GM21381 (cell line): Measurements from ENCODE around the gene ARHGEF28.

Experiments
- ATAC-seq: cut with Tn5 transposase; IDR thresholded peaks from one replicate; pipeline ENCODE4 v1.9.1; 2021; ENCODE audit warnings: mild to moderate bottlenecking, moderate library complexity; ENCODE audit not compliant: unreplicated experiment

ARHGEF28 gene

DNA sequence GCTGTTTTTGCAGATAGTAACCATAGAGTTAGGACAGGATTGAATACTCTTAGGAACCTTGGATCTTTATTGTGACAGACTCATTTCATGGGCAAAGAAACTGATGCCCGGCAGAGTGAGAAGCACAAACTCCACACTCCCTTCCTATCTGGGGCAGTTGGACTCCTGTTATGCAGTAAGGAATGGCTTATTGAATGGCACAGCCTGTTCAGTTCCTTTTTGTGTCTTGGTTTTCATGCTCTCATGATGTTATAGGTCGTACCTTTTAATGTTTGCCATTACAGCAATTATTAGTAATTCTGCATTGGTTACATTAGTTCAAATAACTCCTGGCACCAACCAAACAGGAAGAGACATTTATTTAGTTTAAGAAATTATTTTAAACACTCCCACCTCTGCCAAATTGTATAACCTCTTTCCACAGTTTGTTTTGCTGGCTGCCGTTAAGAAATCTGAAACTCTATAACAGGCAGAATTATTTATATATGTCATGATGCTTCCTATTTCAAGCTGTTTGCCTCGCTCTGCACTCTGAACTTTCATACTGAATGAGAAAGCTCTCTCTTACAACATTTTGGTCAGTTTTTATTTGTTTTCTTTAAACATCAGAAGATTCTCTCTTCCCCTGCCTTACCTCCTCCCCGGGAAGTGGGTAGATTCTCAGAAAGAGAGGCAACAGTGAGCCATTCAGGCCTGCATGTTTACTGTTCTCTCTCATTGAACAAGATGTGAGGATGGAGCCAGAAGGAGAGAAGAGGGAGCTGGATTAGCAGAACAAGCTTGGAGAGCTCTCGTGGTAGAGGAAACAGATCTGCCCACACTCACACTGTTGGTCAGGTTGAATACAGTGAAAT is 144.4 kb downstream of the ARHGEF28 start:
- ATAC-seq = no peak

DNA sequence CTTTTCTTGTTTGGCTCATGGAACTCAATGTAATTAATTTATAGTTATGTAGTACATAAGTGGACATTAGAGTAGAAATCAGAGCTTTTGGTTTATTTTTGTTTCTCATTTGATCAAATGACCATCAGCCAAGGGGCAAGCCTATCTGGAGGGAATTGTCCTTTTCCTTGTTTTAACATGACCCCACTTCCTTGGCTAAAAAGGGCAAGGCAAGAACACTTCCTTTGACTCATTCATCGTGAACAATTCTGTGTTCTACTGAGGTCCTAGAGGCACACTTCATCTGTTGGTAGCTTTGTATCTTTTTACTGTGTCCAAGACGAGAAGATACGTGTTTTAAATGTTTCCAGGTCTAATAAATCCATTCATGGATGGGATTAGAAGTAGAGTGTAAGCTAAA is 148.9 kb downstream of the ARHGEF28 start:
- no peak for ATAC-seq

DNA sequence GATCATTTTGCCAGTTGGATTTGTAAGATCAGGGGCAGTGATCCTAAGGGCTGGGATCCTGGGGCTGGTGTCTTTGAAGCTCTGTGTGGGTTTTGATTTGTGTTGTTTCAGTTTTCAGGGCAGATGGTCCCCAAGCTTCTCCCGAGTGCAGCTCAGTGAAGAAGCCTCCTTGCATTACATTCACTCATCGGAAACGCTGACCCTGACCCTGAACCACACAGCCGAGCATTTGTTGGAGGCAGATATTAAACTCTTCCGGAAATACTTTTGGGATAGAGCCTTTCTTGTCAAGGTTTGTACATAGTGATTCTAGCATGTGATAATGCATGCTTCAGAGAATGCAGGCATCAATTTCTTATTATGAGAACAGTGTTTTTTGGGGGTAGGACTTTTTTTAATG is 150.4 kb downstream of the ARHGEF28 start:
- no peak for ATAC-seq

DNA sequence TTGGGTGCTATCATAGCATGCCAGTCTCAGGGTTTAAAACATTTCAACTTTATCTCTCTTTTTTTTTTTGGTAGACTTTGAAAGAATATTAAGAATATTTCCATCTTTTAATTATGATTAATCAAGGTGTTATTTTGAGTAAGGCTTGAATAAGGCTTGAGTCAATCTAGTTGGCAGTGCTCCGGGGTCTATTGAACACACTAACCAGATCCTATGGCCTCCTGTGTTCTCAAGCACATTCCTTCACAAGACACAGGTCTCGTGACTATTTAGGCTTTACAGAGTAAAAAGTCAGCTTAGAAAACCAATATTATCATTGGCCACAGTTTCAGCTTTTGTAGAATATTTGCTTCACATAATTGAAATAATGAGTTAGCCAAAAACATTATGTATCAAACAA is 151.2 kb downstream of the ARHGEF28 start:
- no peak for ATAC-seq

DNA sequence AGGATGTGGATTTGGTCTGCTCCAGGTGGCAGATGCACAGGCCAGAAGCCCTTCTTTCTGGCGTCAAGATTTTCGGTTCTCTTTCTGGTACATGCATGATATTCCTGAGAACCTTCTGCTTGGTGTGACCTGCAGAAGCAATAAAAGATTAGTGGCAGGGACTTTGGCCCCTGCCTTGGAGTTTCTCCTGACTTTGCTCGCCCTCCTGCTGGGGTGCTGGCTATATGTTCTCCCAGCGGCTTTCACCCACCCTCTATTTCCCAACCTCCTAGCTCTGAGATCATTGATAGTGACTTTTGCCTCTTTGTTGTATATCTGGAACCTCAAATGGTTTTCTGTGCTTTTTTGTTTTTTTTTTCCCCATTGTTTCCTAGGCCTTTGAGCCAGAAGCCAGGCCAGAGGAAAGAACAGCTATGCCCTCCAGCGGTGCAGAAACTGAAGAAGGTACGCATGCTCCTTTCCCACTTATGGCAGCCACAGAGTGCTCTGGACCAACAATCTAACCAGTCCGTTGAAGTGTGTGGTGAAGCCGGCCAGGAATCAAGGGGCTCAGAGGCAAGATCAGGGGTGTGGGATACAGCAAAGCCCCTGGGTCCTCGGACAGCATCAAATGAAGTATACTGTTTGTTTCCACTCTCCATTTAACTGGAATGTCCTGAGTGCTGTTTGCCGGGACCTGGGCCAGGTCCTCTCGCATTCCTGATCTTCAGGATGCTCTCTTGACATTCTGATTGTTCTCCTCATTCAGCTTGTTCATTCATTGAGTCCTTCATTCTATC is 154.5 kb downstream of the ARHGEF28 start:
- ATAC-seq = no peak

DNA sequence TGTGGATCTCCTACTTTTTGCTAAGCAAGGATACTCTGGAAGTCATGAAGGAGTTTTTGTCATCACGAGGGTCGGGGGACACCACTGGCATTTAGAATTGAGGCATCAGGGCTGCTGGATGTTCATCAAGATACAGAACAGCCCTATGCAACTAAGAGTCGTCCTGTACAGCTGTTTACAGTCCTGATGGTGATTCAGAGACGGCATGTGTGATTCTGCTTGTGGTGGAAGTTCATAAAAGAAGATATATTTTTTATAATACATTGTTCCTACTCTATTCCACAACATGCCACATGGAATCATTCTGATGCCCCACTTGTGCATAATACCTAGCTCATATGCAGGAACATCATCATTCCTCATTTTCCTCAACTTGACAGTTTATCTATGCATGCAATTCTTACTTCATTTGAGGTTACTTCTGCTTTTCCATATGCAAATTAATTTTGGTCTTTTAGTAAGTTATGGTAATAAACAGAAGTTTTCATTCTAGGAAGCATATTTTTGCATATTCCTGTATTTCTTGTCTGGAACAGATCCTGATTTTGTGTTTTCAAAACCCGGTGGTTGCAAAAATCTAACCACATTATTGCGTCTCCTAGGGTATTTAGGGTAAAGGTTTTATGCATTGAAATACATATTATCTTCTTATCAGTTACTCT is 155.2 kb downstream of the ARHGEF28 start:
- ATAC-seq = no peak

DNA sequence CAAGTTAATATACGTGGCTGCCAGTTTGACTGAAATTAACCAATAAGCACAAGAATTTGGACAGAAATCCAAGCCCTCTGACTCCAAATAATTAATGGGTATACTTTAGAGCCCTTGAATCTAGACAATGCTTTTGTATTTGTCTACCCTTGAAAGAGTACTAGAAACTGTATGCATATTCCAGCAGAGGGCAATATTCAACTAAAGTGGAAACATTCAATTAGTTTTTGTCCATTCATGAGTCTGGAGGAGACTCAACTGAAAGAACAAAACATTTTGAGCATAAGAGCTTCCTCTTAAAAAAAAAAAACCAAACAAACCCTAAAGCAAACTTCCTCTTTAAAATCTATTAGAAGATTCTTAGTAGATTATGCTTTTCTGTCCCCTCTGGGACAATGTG is 157.8 kb downstream of the ARHGEF28 start:
- no peak for ATAC-seq

DNA sequence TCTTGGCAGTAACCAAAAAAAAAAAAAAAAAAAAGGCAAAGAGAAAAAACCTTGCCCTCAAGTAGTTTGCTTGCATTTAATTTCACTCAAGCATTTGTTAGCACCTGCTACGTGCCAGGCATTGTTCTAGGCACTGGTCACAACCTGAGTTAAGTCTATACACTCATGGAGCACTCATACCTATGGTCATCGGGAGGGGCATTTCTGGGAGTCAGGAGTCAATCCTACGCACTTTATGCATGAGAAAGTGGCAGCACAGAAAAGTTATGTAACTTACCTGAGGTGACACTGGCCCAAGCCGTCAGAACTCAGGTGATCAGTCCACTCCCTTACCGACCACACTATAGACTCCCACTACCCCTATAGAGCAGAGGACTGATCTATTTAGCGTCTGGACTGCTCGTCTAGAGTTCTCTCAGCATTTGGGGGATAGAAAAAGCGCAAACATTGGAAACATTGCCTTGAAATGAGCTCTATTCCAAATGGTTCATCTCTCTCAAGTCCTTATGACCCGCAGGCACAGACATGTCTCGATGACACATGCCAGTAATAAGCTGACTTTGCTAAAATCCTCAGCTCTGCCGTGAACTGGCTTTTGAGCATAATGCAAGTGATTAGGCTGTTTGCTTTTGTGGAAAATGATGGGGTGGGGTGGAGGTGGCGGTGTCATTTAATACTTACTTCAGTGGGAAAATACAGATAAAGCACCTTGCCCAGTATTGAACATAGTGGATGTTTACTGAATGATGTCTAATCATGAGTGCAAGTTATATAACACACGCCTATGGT is 160.2 kb downstream of the ARHGEF28 start:
- no peak for ATAC-seq

DNA sequence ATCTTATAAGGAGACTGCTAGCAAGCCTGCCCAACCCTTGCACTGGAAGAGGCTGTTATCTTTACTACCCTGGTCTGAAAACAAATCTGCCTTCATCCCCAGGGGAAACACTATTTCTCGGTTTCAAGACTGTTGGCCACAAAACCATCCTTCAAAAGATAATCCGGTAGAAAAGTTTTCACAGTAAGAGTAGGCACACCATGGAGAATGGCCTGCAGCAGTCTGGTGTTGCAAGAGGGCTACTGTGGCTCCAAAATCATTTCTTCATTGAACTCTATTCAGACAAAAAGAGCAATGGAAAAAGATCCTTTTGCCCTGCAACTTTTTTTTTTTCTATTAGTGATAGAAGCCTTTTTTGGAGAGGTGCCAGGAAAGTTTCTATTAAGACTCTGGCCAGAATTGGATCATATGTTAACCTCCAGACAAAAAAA is 163.9 kb downstream of the ARHGEF28 start:
- ATAC-seq = no peak

DNA sequence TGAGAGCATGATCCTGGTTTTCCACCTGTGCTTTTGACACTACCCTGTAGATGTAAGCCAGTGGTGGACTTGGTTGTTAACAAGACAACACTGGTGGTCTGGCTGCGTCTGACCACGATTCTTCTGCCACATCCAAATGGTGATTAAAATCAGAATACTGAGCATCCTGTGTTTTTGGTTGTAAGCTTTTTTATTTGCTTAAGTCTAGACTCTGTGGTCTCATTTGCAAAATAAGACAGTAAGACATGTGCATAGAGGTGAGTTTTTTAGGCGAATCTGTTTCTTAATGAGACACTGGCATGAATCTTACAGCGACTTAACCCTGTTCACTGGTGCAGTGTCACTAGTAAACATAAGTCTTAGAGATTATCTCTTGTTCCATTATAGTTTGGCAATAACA is 165.4 kb downstream of the ARHGEF28 start:
- ATAC-seq = no peak

DNA sequence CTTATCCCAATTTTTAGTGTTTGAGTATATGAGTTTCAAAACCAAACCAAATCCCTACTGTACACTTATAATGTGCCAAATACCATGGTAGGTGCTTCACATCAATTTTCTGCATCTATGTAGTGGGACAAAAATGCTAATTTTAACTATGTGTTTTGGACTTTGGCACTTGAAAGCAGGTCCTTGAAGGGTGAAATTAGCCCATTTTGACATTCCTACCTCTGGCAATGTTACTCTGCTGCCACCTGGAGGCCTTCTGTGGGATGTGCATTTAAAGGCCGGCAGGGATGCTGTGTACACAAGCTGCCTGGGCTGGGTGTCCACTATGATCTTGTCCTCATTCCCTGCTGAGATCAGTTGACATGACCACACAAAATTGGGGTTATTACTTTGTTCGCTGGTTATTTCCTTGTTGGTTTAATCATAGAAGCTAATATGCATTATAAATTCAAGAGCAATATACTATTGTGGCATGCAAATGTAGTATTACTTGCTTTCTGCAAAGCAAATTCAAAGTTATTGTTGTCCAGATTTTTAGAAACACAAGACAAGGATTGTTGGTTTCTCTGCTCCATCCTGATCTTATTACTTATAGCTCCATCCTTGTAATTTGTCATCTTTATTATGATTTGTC is 166.8 kb downstream of the ARHGEF28 start:
- ATAC-seq = no peak

DNA sequence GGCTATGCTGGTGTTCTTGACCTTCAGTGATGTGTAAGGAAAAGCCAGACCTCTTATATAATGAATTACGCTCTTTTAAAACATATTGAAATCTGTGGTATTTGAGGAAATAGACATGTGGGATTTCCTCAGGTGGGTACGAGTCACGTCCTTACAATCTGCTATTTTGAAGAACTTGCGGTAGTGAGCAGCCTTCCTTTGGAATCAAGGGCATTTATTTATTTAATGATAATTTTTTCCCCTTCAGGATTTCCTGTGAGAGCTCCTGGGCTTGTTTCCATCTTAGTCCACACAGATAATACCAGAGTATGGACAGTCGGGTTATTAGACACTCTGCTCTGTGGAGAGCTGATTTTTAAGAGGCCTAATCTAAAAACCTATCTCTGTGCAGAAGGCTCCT is 167.9 kb downstream of the ARHGEF28 start:
- no peak for ATAC-seq

DNA sequence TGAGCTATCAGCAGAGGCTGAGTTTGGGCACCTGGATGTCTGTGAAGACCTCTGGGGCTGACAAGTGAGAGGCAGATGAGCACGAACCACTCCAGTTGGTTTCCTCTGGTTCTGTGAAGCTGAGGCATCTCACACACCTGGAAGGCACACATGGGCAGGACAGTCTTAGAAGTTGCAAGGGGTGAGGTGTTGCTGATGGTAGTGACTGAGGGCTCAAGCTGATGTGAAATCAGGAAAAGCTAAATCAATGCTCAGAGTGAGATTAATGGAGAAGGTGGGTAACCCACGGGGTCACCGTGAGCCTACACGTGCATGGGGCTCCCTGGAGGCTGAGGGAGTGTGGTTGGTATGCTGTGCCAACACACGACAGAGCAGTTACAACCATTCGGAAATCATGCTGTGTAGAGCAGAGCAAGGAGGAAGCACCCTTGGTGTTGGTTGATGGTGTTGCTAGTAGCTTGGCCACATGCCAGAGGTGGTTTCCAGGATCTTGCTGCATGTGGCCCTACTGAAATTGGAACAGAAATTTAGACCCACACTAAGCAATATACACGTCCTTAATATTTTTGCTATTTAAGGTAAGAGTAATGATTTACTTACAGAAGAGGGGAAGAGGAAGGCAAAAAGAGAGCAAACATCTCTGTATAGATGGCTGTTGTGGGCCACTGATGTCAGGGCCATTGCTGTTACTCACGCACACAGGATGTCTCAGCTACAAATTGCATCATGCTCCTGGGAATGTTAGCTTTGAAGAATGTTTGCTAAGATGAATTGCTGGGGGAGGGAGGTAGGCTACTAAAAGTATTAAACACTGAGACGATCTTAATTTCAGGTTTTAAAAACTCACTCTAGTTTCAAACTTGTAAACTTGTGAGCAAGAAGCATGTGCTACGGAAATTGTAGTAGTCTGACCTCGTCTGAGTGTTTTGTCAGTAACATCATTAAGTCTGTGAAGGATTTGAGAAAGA is 170.5 kb downstream of the ARHGEF28 start:
- no peak for ATAC-seq

DNA sequence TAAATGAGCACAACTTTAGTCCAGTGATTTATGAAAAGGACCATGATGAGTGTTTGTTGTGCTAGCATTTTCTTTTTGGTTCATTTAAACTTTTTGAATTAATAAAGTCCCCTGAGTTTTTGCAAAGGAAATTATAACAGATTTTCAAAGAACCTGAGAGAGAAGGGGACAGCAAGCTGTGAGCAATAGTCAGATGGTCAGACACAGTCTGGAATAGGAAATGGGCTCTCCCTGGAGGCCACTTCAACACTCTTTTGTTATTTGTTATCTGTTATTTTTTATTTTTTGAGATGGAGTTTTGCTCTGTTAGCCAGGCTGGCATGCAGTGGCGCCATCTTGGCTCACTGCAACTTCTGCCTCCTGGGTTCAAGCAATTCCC is 171.1 kb downstream of the ARHGEF28 start:
- ATAC-seq = no peak

DNA sequence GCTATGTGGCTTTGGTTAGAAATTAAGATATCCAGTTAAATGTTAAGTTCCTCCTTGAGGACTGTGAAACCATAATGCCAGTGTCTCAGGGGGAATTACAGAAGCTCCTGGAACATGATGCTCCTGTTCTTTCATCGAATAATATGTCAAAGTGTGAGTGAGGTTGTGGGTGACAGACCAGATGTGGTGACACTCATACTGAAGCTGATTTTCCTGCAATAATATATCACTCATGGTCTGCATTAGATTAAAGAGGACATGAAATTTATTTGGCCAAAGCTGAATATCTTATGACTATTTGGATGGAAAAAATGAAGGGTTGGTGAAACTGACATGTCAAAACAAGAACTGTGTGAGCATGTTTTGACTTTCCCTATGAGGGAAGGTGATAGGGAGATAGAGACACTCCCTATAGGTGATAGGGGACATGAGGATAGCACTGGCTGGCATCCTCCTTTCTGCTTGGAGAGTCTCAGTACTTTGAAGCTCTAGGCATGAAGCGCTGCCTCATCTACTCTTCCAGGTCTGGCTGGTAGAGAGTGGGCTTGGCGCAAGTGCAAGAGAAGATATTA is 173.5 kb downstream of the ARHGEF28 start:
- ATAC-seq = no peak

DNA sequence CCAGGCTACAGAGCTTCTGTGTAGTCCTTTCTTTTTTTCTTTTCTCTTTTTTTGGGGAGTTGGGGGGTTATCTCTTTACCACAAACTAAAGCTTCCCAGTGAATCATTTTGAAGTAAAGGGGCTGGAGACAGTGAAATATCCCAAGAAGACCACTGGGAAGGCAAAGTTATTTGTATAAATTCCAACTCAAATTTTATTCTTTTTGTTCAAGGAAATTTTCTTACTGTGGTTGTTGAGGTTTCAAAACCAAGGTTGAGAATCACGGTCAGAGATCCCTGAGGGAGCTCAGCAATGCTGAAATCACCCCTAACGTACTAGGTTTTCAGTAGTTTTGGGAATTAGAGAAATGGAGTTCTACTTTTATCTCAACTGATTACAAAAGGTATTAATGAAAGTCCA is 175.7 kb downstream of the ARHGEF28 start:
- ATAC-seq = no peak

DNA sequence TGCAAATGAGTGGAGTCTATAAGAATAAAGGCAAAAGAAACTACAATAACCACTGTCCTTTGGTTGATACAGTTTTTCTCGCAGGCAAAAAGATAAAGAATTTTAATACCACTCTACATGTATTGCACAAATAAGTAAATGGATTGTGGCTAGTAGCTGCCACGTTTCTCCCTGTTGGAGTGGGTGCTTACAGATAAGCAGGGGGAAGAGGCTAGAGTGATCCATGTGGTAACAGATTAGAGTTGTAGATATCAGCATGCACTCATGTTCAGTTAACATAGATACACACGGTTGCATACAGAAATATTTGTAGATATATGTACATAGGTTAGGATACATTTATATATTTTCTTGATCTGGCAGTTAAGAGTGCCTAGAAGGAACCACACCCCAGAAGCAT is 179.5 kb downstream of the ARHGEF28 start:
- ATAC-seq = no peak

DNA sequence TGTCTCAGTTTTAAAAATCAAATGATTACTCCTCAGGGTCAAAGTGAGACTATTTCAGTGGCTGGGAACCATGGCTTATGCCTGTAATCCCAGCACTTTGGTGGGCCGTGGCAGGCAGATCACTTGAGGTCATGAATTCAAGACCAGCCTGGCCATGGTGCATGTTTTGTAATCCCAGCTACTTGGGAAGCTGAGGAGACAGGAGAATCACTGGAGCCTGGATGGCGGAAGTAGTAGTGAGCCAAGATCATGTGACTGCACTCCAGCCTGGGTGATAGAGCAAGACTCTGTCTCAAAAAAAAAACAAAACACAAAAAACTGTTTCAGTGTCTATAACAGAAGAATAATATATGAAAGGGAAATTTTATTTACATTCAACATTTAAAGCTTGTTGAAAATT is 182.9 kb downstream of the ARHGEF28 start:
- no peak for ATAC-seq

DNA sequence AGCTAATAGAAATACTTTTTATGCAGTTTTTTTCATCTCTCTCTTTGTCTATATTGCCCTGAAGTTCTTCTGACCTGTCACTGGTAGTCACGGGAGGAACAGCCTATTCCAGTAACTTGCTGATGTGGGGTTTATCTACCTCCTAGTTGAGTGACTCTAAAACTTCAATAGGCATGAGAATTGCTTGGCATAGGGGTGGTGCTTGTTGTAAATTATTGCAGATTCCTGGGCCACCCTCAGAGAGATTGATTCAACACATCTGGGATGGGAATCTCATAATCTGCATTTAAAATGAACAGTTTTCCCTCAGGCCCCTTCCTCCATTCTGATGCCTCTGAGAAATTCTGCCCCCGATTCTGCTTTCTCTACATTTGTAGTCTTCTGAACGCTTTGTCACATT is 184.4 kb downstream of the ARHGEF28 start:
- ATAC-seq = no peak
